DND-41 (cell line): Measurements from ENCODE around the gene NRF1.

Source experiments
- EZH2 ChIP-seq: IDR thresholded peaks from 3 replicates; pipeline ENCODE4 v1.6.1; 2012; ENCODE audit warnings: borderline replicate concordance, low read depth, mild to moderate bottlenecking, moderate library complexity, low read length, inconsistent platforms; ENCODE audit not compliant: severe bottlenecking
- TF ChIP-seq, protein P1 (sequence below): IDR thresholded peaks from 2 replicates; pipeline ENCODE4 v1.5.1; 2012; ENCODE audit warnings: borderline replicate concordance, low read length, moderate library complexity, mild to moderate bottlenecking; ENCODE audit not compliant: poor library complexity, severe bottlenecking; ENCODE audit errors: extremely low read depth

GRCh38 chr7:129801882-129802281 lies 190.4 kb downstream of the NRF1 start:
- TF ChIP-seq, protein P1, sequence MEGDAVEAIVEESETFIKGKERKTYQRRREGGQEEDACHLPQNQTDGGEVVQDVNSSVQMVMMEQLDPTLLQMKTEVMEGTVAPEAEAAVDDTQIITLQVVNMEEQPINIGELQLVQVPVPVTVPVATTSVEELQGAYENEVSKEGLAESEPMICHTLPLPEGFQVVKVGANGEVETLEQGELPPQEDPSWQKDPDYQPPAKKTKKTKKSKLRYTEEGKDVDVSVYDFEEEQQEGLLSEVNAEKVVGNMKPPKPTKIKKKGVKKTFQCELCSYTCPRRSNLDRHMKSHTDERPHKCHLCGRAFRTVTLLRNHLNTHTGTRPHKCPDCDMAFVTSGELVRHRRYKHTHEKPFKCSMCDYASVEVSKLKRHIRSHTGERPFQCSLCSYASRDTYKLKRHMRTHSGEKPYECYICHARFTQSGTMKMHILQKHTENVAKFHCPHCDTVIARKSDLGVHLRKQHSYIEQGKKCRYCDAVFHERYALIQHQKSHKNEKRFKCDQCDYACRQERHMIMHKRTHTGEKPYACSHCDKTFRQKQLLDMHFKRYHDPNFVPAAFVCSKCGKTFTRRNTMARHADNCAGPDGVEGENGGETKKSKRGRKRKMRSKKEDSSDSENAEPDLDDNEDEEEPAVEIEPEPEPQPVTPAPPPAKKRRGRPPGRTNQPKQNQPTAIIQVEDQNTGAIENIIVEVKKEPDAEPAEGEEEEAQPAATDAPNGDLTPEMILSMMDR, result no peak
- TF ChIP-seq EZH2, result no peak
